ENCODE measurements around the gene ATMIN.

The ATMIN gene

GRCh38 chr16:81035398-81035974, at the start of gene ATMIN:
TSS of gene ATMIN (plus strand) at chr16:81035842. CDS start at chr16:81035871, 29 bp downstream.
- Mint-ChIP-seq H3K4me1 (peaks cover 44% of the 10 kb centered on the region), H3K27ac (peak within 1 kb of the TSS; percentile 85), H3K36me3 (peaks cover 5% of the 10 kb centered on the region), H3K27me3 (no peaks in the 10 kb centered on the region), H3K4me3 (peak within 1 kb of the TSS; percentile 93), H3K9me3 (no peaks in the 10 kb centered on the region)

- Mint-ChIP-seq H3K4me3 (no peak overlapping the region), H3K4me1 (peaks cover 55% of the 10 kb centered on the region), H3K27ac (peak overlapping the region; percentile 20), H3K36me3 (peaks cover 10% of the 10 kb centered on the region), H3K9me3 (no peaks in the 10 kb centered on the region), H3K27me3 (no peaks in the 10 kb centered on the region)
Observed at GRCh38 chr16:80986557-80986956, 49.1 kb upstream of the ATMIN start.

- H3K36me3 Mint-ChIP-seq = peaks cover 14% of the 10 kb centered on the region
- no peak overlapping the region for H3K4me3 Mint-ChIP-seq
- H3K27me3 Mint-ChIP-seq = no peaks in the 10 kb centered on the region
- H3K27ac Mint-ChIP-seq = no peak overlapping the region
- H3K4me1 Mint-ChIP-seq = peaks cover 65% of the 10 kb centered on the region
- H3K9me3 Mint-ChIP-seq = no peaks in the 10 kb centered on the region
Observed at GRCh38 chr16:80988756-80989155, 46.9 kb upstream of the ATMIN start.

- Mint-ChIP-seq H3K36me3 (peaks cover 14% of the 10 kb centered on the region), H3K4me1 (peaks cover 72% of the 10 kb centered on the region), H3K4me3 (no peak overlapping the region), H3K9me3 (no peaks in the 10 kb centered on the region), H3K27ac (no peak overlapping the region), H3K27me3 (no peaks in the 10 kb centered on the region)
Observed at GRCh38 chr16:80989801-80990200, 45.8 kb upstream of the ATMIN start.

- Mint-ChIP-seq H3K27me3 (no peaks in the 10 kb centered on the region), H3K36me3 (peaks cover 14% of the 10 kb centered on the region), H3K27ac (no peak overlapping the region), H3K9me3 (no peaks in the 10 kb centered on the region), H3K4me3 (no peak overlapping the region), H3K4me1 (peaks cover 70% of the 10 kb centered on the region)
Observed at GRCh38 chr16:80990577-80990976, 45.1 kb upstream of the ATMIN start.

GRCh38 chr16:80990978-80991377, 44.7 kb upstream of the ATMIN start:
- Mint-ChIP-seq H3K9me3 (no peaks in the 10 kb centered on the region), H3K27ac (no peak overlapping the region), H3K4me3 (no peak overlapping the region), H3K36me3 (peaks cover 12% of the 10 kb centered on the region), H3K27me3 (no peaks in the 10 kb centered on the region), H3K4me1 (peaks cover 71% of the 10 kb centered on the region)

GRCh38 chr16:80991792-80992430, 43.7 kb upstream of the ATMIN start:
- H3K4me1 Mint-ChIP-seq = peaks cover 72% of the 10 kb centered on the region
- H3K9me3 Mint-ChIP-seq = no peaks in the 10 kb centered on the region
- H3K27me3 Mint-ChIP-seq = no peaks in the 10 kb centered on the region
- H3K27ac Mint-ChIP-seq = no peak overlapping the region
- H3K36me3 Mint-ChIP-seq = peaks cover 10% of the 10 kb centered on the region
- H3K4me3 Mint-ChIP-seq = no peak overlapping the region

GRCh38 chr16:80992676-80993293, 42.9 kb upstream of the ATMIN start:
- Mint-ChIP-seq H3K27ac (no peak overlapping the region), H3K27me3 (no peaks in the 10 kb centered on the region), H3K4me3 (no peak overlapping the region), H3K4me1 (peaks cover 74% of the 10 kb centered on the region), H3K9me3 (no peaks in the 10 kb centered on the region), H3K36me3 (peaks cover 10% of the 10 kb centered on the region)

GRCh38 chr16:80993307-80993706, 42.3 kb upstream of the ATMIN start:
- Mint-ChIP-seq H3K9me3 (no peaks in the 10 kb centered on the region), H3K4me1 (peaks cover 74% of the 10 kb centered on the region), H3K4me3 (no peak overlapping the region), H3K27ac (no peak overlapping the region), H3K36me3 (peaks cover 10% of the 10 kb centered on the region), H3K27me3 (no peaks in the 10 kb centered on the region)

GRCh38 chr16:80993834-80994233, 41.8 kb upstream of the ATMIN start:
- Mint-ChIP-seq H3K27me3 (no peaks in the 10 kb centered on the region), H3K27ac (no peak overlapping the region), H3K9me3 (no peaks in the 10 kb centered on the region), H3K4me3 (no peak overlapping the region), H3K4me1 (peaks cover 77% of the 10 kb centered on the region), H3K36me3 (peaks cover 10% of the 10 kb centered on the region)

GRCh38 chr16:80994451-80994850, 41.2 kb upstream of the ATMIN start:
- Mint-ChIP-seq H3K4me3 (no peak overlapping the region), H3K36me3 (peaks cover 11% of the 10 kb centered on the region), H3K27ac (no peak overlapping the region), H3K27me3 (no peaks in the 10 kb centered on the region), H3K9me3 (no peaks in the 10 kb centered on the region), H3K4me1 (peaks cover 77% of the 10 kb centered on the region)

GRCh38 chr16:80996688-80997138, 38.9 kb upstream of the ATMIN start:
- no peaks in the 10 kb centered on the region for H3K27me3 Mint-ChIP-seq
- peaks cover 10% of the 10 kb centered on the region for H3K36me3 Mint-ChIP-seq
- peak overlapping the region; percentile 84 for H3K4me3 Mint-ChIP-seq
- no peaks in the 10 kb centered on the region for H3K9me3 Mint-ChIP-seq
- H3K27ac Mint-ChIP-seq = peak overlapping the region; percentile 79
- peaks cover 86% of the 10 kb centered on the region for H3K4me1 Mint-ChIP-seq

GRCh38 chr16:80997139-80997798, 38.4 kb upstream of the ATMIN start:
- Mint-ChIP-seq H3K36me3 (peaks cover 9% of the 10 kb centered on the region), H3K27ac (peak overlapping the region; percentile 79), H3K4me3 (peak overlapping the region; percentile 84), H3K4me1 (peaks cover 90% of the 10 kb centered on the region), H3K9me3 (no peaks in the 10 kb centered on the region), H3K27me3 (no peaks in the 10 kb centered on the region)

GRCh38 chr16:80997964-80998620, 37.5 kb upstream of the ATMIN start:
- no peaks in the 10 kb centered on the region for H3K27me3 Mint-ChIP-seq
- no peaks in the 10 kb centered on the region for H3K9me3 Mint-ChIP-seq
- no peak overlapping the region for H3K27ac Mint-ChIP-seq
- H3K4me1 Mint-ChIP-seq = peaks cover 91% of the 10 kb centered on the region
- peaks cover 12% of the 10 kb centered on the region for H3K36me3 Mint-ChIP-seq
- peak overlapping the region; percentile 84 for H3K4me3 Mint-ChIP-seq

GRCh38 chr16:81000873-81001272, 34.8 kb upstream of the ATMIN start:
- Mint-ChIP-seq H3K9me3 (no peaks in the 10 kb centered on the region), H3K27me3 (no peaks in the 10 kb centered on the region), H3K4me1 (peaks cover 92% of the 10 kb centered on the region), H3K36me3 (peaks cover 12% of the 10 kb centered on the region), H3K27ac (no peak overlapping the region), H3K4me3 (no peak overlapping the region)

Data from activated naive CD4-positive, alpha-beta T cell treated with anti-CD3 and anti-CD28 coated beads, Interleukin-2, amount 50 U/mL, for 24 hours (primary cell).